B cell (primary cell): ENCODE results near the gene LITAF.

ENCODE experiments used
- EZH2 ChIP-seq: IDR thresholded peaks from 2 replicates; pipeline ENCODE4 v1.6.1; 2012; ENCODE audit warnings: borderline replicate concordance, low read depth, mild to moderate bottlenecking, moderate library complexity, low read length; ENCODE audit not compliant: insufficient read depth, poor library complexity, severe bottlenecking
- TF ChIP-seq, protein P1 (sequence below): fragments of 200-600 bp; IDR thresholded peaks from one replicate; pipeline ENCODE4 v1.8.0; 2022; ENCODE audit warnings: antibody characterized with exemption, mild to moderate bottlenecking

DNA sequence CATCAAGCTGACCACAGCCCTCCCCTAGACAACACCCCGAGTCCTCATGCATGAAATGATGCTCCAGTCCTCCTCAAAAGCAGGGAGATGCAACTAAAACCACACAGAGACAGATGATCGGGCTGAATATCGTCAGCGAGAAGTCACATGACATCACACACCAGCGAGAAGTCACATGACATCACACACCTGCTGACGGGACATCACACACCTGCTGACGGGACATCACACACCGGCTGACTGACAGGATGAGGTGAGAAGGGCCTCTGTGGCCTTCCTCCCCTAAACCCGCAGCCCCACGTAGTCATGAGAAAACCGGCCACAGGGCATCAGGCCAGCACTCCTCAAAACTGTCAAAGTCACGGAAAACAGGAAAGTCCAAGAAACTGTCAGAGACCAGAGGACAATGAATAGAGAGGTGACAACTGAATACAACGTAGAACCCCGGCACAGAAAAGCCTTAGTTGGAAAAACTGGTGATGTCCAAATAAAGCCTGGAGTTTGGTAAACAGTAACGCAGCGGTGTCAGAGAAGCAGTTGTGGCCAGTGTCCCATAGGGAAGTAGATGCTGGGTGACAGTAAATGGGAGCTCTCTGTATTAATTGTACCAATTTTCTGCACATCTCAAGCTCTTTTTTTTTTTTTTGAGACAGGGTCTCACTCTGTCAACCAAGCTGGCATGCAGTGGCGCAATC is 14.3 kb downstream of the LITAF start:
- TF ChIP-seq, protein P1, sequence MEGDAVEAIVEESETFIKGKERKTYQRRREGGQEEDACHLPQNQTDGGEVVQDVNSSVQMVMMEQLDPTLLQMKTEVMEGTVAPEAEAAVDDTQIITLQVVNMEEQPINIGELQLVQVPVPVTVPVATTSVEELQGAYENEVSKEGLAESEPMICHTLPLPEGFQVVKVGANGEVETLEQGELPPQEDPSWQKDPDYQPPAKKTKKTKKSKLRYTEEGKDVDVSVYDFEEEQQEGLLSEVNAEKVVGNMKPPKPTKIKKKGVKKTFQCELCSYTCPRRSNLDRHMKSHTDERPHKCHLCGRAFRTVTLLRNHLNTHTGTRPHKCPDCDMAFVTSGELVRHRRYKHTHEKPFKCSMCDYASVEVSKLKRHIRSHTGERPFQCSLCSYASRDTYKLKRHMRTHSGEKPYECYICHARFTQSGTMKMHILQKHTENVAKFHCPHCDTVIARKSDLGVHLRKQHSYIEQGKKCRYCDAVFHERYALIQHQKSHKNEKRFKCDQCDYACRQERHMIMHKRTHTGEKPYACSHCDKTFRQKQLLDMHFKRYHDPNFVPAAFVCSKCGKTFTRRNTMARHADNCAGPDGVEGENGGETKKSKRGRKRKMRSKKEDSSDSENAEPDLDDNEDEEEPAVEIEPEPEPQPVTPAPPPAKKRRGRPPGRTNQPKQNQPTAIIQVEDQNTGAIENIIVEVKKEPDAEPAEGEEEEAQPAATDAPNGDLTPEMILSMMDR, result no peak
- TF ChIP-seq EZH2, result no peak
